Neuron (in vitro differentiated cells): Measurements from ENCODE around the gene PTPN1.
"Not testable (repeated sequence)": the region's sequence is repeated elsewhere in the genome, so short reads cannot be mapped to it uniquely, and the experiment has no call there.

ENCODE experiments used
- H2AFZ ChIP-seq: one replicate; pipeline ENCODE4 v1.6.1; 2013; ENCODE audit warnings: low read depth, mild to moderate bottlenecking, inconsistent platforms, low read length, moderate library complexity
- H3K27me3 ChIP-seq: one replicate; pipeline ENCODE4 v1.6.1; 2013; ENCODE audit warnings: low read length; ENCODE audit not compliant: insufficient read depth
- H3K36me3 ChIP-seq: one replicate; pipeline ENCODE4 v1.6.1; 2013; ENCODE audit warnings: low read length; ENCODE audit not compliant: insufficient read depth
- H3K4me1 ChIP-seq: one replicate; pipeline ENCODE4 v1.6.1; 2013; ENCODE audit warnings: low read length; ENCODE audit not compliant: insufficient read depth
- H3K4me3 ChIP-seq: 2 replicates; pipeline ENCODE4 v1.5.1; 2013; ENCODE audit warnings: mild to moderate bottlenecking, low read length, moderate library complexity
- H3K9me3 ChIP-seq: one replicate; pipeline ENCODE4 v1.6.1; 2013; ENCODE audit warnings: low read length

PTPN1 gene

DNA sequence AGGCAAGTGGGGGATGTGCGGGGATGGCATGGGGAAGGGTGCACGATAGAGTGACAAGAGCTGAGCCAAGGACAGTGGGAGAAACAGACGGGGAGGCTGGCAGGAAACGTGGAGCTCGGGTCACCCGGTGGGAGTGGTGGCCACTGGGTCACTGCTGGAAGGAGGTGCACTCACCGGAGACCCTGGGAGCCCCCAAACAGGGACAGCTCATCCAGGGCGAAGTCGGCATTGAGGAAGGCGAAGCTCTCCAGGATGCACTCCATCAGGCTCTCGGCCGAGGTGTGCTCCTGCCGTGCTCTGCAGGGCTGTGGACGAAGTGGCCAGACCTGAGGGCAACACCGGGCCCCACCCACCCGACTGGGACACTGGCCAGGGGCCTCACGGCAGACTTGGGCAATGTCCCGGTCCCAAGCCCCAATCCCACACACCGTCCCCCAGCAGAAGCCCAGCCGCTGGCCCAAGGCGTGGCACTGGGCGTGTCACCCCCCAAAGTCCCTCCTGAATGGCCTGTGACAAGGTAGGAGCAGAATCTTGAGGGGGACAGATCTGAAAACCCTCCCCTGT lies 87.3 kb downstream of the PTPN1 start:
- peaks cover 2% of the 10 kb centered on the region for H3K4me1 ChIP-seq
- no peaks in the 10 kb centered on the region for H3K36me3 ChIP-seq
- H2AFZ ChIP-seq = no peak overlapping the region
- H3K27me3 ChIP-seq = no peaks in the 10 kb centered on the region
- no peaks in the 10 kb centered on the region for H3K9me3 ChIP-seq
- no peak overlapping the region for H3K4me3 ChIP-seq

- Histone ChIP-seq H3K9me3 (no peaks in the 10 kb centered on the region), H3K36me3 (no peaks in the 10 kb centered on the region), H3K4me1 (peaks cover 2% of the 10 kb centered on the region), H3K4me3 (no peak overlapping the region), H3K27me3 (no peaks in the 10 kb centered on the region), H2AFZ (no peak overlapping the region)
Measured at GRCh38 chr20:50598074-50598473, 87.9 kb downstream of the PTPN1 start.

- H3K4me3 ChIP-seq, H3K36me3 ChIP-seq, H2AFZ ChIP-seq: not testable (repeated sequence)
Measured at GRCh38 chr20:50598768-50599167, 88.6 kb downstream of the PTPN1 start.

GRCh38 chr20:50600281-50600895 lies 90.2 kb downstream of the PTPN1 start:
- no peaks in the 10 kb centered on the region for H3K36me3 ChIP-seq
- H3K9me3 ChIP-seq = no peaks in the 10 kb centered on the region
- H3K4me3 ChIP-seq = no peak overlapping the region
- no peak overlapping the region for H2AFZ ChIP-seq
- peaks cover 2% of the 10 kb centered on the region for H3K4me1 ChIP-seq
- H3K27me3 ChIP-seq = no peaks in the 10 kb centered on the region

More at GRCh38 chr20:50598768-50599167, 88.6 kb downstream of the PTPN1 start:
- H3K4me1 ChIP-seq, H3K27me3 ChIP-seq, H3K9me3 ChIP-seq: not testable (repeated sequence)

- no peaks in the 10 kb centered on the region for H3K4me1 ChIP-seq
- H3K27me3 ChIP-seq = no peaks in the 10 kb centered on the region
- no peak overlapping the region for H2AFZ ChIP-seq
- H3K36me3 ChIP-seq = no peaks in the 10 kb centered on the region
- no peak overlapping the region for H3K4me3 ChIP-seq
- H3K9me3 ChIP-seq = no peaks in the 10 kb centered on the region
Measured at GRCh38 chr20:50601511-50602431, 91.6 kb downstream of the PTPN1 start.

- H3K4me3 ChIP-seq = no peak overlapping the region
- no peaks in the 10 kb centered on the region for H3K9me3 ChIP-seq
- H3K36me3 ChIP-seq = no peaks in the 10 kb centered on the region
- no peak overlapping the region for H2AFZ ChIP-seq
- no peaks in the 10 kb centered on the region for H3K4me1 ChIP-seq
- H3K27me3 ChIP-seq = no peaks in the 10 kb centered on the region
Measured at GRCh38 chr20:50602432-50603088, 92.4 kb downstream of the PTPN1 start.

DNA sequence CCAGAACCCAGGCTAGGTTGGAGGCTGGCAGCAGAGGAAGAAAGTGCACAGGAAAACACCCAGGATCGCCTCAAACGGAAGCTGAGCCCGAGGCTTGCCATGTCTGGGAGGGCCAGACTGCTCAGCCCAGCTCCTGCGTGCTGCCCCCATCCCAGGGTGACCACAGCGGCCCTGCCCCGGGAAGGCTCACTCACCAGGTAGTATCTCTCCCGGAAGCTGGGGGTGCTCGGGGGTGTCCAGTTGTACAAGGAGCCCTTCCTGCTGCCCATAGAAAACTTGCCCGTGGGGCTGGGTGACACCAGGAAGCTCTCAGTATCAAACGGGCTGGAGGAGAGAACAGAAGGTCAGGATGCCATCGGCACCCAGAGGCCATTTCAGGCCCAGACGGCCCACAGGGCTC lies 94.3 kb downstream of the PTPN1 start:
- Histone ChIP-seq H3K4me3 (no peak overlapping the region), H3K27me3 (peaks cover 4% of the 10 kb centered on the region), H3K4me1 (no peaks in the 10 kb centered on the region), H3K9me3 (no peaks in the 10 kb centered on the region), H3K36me3 (no peaks in the 10 kb centered on the region), H2AFZ (no peak overlapping the region)

- Histone ChIP-seq H2AFZ (no peak overlapping the region), H3K36me3 (no peaks in the 10 kb centered on the region), H3K4me1 (no peaks in the 10 kb centered on the region), H3K27me3 (peaks cover 4% of the 10 kb centered on the region), H3K9me3 (no peaks in the 10 kb centered on the region), H3K4me3 (no peak overlapping the region)
Measured at GRCh38 chr20:50605136-50605535, 95.0 kb downstream of the PTPN1 start.

GRCh38 chr20:50607436-50607835 lies 97.3 kb downstream of the PTPN1 start:
- no peak overlapping the region for H3K4me3 ChIP-seq
- H3K4me1 ChIP-seq = no peaks in the 10 kb centered on the region
- peaks cover 4% of the 10 kb centered on the region for H3K27me3 ChIP-seq
- H2AFZ ChIP-seq = no peak overlapping the region
- H3K36me3 ChIP-seq = no peaks in the 10 kb centered on the region
- no peaks in the 10 kb centered on the region for H3K9me3 ChIP-seq

- H2AFZ ChIP-seq = no peak overlapping the region
- no peaks in the 10 kb centered on the region for H3K36me3 ChIP-seq
- no peaks in the 10 kb centered on the region for H3K9me3 ChIP-seq
- no peaks in the 10 kb centered on the region for H3K4me1 ChIP-seq
- peaks cover 4% of the 10 kb centered on the region for H3K27me3 ChIP-seq
- no peak overlapping the region for H3K4me3 ChIP-seq
Measured at GRCh38 chr20:50607850-50608749, 97.9 kb downstream of the PTPN1 start.

DNA sequence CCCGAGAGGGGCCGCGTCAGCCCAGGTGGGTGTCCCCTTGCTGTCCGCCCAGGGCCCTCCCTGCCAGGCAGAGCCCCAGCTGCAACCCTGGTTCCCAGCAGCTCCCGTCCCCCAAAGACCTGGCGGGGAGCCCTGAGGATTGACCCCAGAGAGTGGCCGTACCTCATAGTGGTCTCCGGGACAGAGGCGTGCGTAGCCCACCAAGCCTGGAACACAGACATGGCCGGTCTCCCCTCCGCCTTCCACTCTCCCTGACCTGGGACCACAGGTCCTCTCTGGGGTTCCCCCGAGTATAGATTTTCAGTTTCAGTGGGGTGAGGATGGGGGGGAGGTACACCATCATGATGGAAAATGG lies 98.5 kb downstream of the PTPN1 start:
- Histone ChIP-seq H3K9me3 (no peaks in the 10 kb centered on the region), H3K36me3 (no peaks in the 10 kb centered on the region), H3K27me3 (peaks cover 4% of the 10 kb centered on the region), H3K4me3 (no peak overlapping the region), H2AFZ (no peak overlapping the region), H3K4me1 (no peaks in the 10 kb centered on the region)

DNA sequence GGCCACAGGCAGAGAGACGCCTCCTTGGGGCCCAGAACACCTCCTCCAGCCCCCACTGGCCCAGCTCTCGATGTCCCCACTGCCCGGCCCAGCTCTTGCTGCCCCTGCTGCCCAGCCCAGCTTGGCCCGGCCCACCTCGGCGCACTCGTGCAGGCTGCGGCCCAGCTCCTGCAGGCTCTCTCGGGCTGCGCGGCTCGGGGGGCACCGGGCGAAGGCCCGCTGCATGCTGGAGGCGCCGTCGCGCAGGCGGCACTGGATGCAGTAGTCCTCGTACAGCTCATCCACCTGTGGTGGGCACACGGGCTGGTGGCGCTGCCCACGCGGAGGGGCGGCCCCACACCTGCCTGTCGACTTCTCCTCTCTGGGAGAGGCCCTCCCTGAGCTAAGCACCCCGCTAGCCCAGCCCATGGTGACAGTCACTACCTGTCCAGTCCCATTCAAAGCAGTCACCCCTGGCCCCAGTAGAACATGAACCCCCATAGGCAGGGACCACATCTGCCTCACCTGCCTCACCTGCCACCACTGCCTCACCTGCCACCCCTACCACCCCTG lies 99.3 kb downstream of the PTPN1 start:
- peaks cover 4% of the 10 kb centered on the region for H3K27me3 ChIP-seq
- H3K36me3 ChIP-seq = no peaks in the 10 kb centered on the region
- H2AFZ ChIP-seq = no peak overlapping the region
- H3K9me3 ChIP-seq = no peaks in the 10 kb centered on the region
- no peak overlapping the region for H3K4me3 ChIP-seq
- H3K4me1 ChIP-seq = no peaks in the 10 kb centered on the region
